Keratinocyte (primary cell): ENCODE results near the gene TOX3. TPM values are rescaled to one million over a fixed set of nuclear protein-coding genes. Genes with fewer than 3 reads are reported as not detected.

Experiments used
- DNase-seq: peaks from one replicate; pipeline ENCODE4 v3.0.0-alpha.2; 2011; ENCODE audit warnings: low read depth, missing footprints, low spot score
- FAIRE-seq: peaks from 2 replicates; lab custom pipeline; 2011; peaks lifted over from hg19 to GRCh38; lab: Jason Lieb, UNC
- H2AFZ ChIP-seq: 2 replicates; pipeline ENCODE4 v1.6.0; 2012; ENCODE audit warnings: low read length, control low read depth, inconsistent platforms; ENCODE audit not compliant: control insufficient read depth
- H3K27ac ChIP-seq: 2 replicates; pipeline ENCODE4 v1.5.1; 2011; ENCODE audit warnings: low read length; ENCODE audit not compliant: control insufficient read depth, insufficient read depth
- H3K27me3 ChIP-seq: 3 replicates; pipeline ENCODE4 v1.6.0; 2011; ENCODE audit warnings: low read length; ENCODE audit not compliant: control insufficient read depth, insufficient read depth; ENCODE audit errors: extremely low read depth
- H3K36me3 ChIP-seq, 2 experiments: 2 replicates in 1 of 2; 3 replicates in 1 of 2; pipeline ENCODE4 v1.5.1; 2011; ENCODE audit warnings: low read length in 2 of 2, mild to moderate bottlenecking in 1 of 2; ENCODE audit not compliant: control insufficient read depth in 2 of 2, insufficient read depth in 2 of 2; ENCODE audit errors: extremely low read depth in 1 of 2
- H3K4me1 ChIP-seq: 3 replicates; pipeline ENCODE4 v1.5.1; 2011; ENCODE audit warnings: low read length; ENCODE audit not compliant: control insufficient read depth, insufficient read depth; ENCODE audit errors: extremely low read depth
- H3K4me2 ChIP-seq: 3 replicates; pipeline ENCODE4 v1.6.0; 2011; ENCODE audit warnings: low read depth, low read length; ENCODE audit not compliant: control insufficient read depth, insufficient read depth; ENCODE audit errors: extremely low read depth
- H3K4me3 ChIP-seq, 3 experiments: fragments of 200-600 bp in 1 of 3; sonication (generic) in 1 of 3; 2 replicates in 2 of 3; 3 replicates in 1 of 3; pipeline ENCODE4 v1.5.1; 2011 to 2016; ENCODE audit warnings: low read length in 3 of 3, mild to moderate bottlenecking in 3 of 3, control low read depth in 2 of 3, inconsistent platforms in 1 of 3, low read depth in 1 of 3, mixed read lengths in 1 of 3, mixed run types in 1 of 3, moderate library complexity in 1 of 3; ENCODE audit not compliant: control insufficient read depth in 2 of 3, insufficient read depth in 2 of 3; ENCODE audit errors: extremely low read depth in 1 of 3
- H3K79me2 ChIP-seq: 2 replicates; pipeline ENCODE4 v1.6.0; 2012; ENCODE audit warnings: low read length; ENCODE audit not compliant: control insufficient read depth, insufficient read depth
- H3K9ac ChIP-seq: 3 replicates; pipeline ENCODE4 v1.6.0; 2011; ENCODE audit warnings: low read length; ENCODE audit not compliant: control insufficient read depth, insufficient read depth; ENCODE audit errors: extremely low read depth
- H3K9me1 ChIP-seq: 3 replicates; pipeline ENCODE4 v1.6.0; 2011; ENCODE audit warnings: low read length; ENCODE audit not compliant: control insufficient read depth, insufficient read depth; ENCODE audit errors: extremely low read depth
- H3K9me3 ChIP-seq: 2 replicates; pipeline ENCODE4 v1.5.1; 2012; ENCODE audit warnings: low read depth, low read length; ENCODE audit not compliant: control insufficient read depth
- H4K20me1 ChIP-seq: 3 replicates; pipeline ENCODE4 v1.6.0; 2011; ENCODE audit warnings: low read length; ENCODE audit not compliant: control insufficient read depth, insufficient read depth; ENCODE audit errors: extremely low read depth
- CTCF ChIP-seq, 3 experiments: IDR thresholded peaks in 1 of 3; conservative IDR thresholded peaks in 1 of 3; optimal IDR thresholded peaks in 1 of 3; 2 replicates in 2 of 3; 3 replicates in 1 of 3; pipeline versions ENCODE3 to v1.5.1; 2011; ENCODE audit warnings: low read length in 3 of 3, mild to moderate bottlenecking in 3 of 3, moderate library complexity in 2 of 3, control low read depth in 1 of 3, inconsistent platforms in 1 of 3; ENCODE audit not compliant: insufficient read depth in 2 of 3; ENCODE audit errors: extremely low read depth in 1 of 3
- EZH2 ChIP-seq: IDR thresholded peaks from one replicate; pipeline ENCODE4 v1.6.1; 2012; ENCODE audit warnings: inconsistent platforms, mild to moderate bottlenecking, low read length, moderate library complexity
- dilution Hi-C: fragments of 300-500 bp; cut with MboI; formaldehyde crosslinking; loops from one replicate; pipeline ENCODE4 v1.7.0; 2020; ENCODE audit warnings: low sequenced_read_pairs; ENCODE audit not compliant: extremely low pct_ligation_motif_present
- polyA plus RNA-seq, 5 experiments: library from polyadenylated mRNA; depleted of rRNA in 3 of 5; stranded (reverse) in 3 of 5; stranded (forward) in 1 of 5; unstranded in 1 of 5; fragments of >200 nt; gene quantifications; 1 replicate in 1 of 5; 2 replicates in 3 of 5; 3 replicates in 1 of 5; pipeline versions ENCODE4 v1.2.1 to v1.2.3, GENCODE V29; 2011 to 2012; ENCODE audit warnings: missing spikeins in 2 of 5, low read depth in 1 of 5, low replicate concordance in 1 of 5

The TOX3 gene
- polyA plus RNA-seq, 1 donor (not counting 4 experiments of a cell fraction or from before 2014, with no cell fraction given): not detected

DNA sequence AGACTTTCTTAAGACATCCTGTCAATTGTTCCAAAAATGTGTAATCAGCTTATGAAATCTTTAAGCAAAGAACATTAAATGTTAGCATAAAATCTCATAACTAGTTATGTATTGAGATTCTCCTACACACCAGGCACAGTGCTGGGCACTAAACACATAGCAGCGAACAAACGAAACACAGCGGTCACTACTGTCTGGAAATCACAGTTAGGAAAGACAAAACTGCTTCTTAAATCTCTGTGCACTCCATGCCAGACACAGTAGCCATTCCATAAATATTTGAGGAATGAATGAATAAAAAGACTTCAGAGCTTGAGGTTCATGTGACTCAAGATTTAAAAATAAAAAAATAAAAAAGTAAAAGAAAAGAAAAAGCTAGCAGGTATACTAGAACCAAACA is 20.1 kb downstream of the TOX3 start:
- FAIRE-seq: no peak

DNA sequence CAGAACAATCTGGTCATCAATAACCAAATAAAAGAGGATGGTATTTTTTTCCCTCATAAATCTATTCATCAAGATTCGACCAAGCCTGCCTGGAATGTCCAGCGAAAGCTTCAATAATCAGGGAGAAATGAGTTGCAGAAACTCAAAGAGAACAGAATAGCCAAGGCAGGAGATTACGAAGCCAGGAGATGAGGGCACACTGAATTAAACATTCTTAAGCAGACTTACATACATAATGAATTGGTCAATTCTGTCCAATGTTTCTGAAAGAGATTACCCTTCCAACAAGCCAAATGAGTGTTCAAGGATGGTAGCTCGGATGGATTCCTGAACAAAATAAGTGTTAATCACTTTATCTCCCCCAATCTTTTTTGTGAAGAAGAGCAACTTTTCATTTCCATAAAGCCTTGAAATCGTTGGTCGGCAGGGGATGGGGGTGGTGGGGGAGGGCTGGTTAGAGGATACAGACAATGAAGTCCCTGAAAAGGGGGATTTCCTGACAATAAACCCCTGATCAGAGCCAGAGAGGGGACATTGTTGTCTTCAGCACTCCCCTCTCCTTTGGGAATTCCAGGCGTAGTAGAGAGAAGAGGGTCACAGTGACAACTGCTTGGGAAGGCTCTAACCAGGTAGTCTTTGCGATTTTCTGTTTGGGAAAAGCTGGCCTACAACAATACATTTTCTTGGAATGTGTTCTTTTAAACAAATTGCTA is 20.7 kb downstream of the TOX3 start:
- Histone ChIP-seq H3K27ac (no peak overlapping the region), H3K27me3 (no peaks in the 10 kb centered on the region), H3K9me3 (no peaks in the 10 kb centered on the region), H3K9ac (no peak overlapping the region), H3K36me3 (no peaks in the 10 kb centered on the region), H3K4me3 (no peak overlapping the region), H4K20me1 (no peaks in the 10 kb centered on the region), H3K9me1 (no peaks in the 10 kb centered on the region), H3K79me2 (no peaks in the 10 kb centered on the region), H3K4me1 (no peaks in the 10 kb centered on the region), H3K4me2 (no peak overlapping the region), H2AFZ (no peak overlapping the region)
- dilution Hi-C loops: no loop called here
- TF ChIP-seq EZH2 (no peak), CTCF (optimal IDR thresholded peaks at IDR 0.05 in 1 of 3, IDR thresholded peaks at IDR 0.05 in 1 of 3, conservative IDR thresholded peaks at IDR 0.05 in 1 of 3; ENCODE audit: extremely low read depth in 1 of 3, insufficient read depth in 2 of 3, low read length in 3 of 3) (no peak)
- FAIRE-seq (no peak), DNase-seq (no peak)

More for the DNA sequence above, 20.1 kb downstream of the TOX3 start:
- Histone ChIP-seq H3K9me1 (no peaks in the 10 kb centered on the region), H3K9me3 (no peaks in the 10 kb centered on the region), H3K4me1 (no peaks in the 10 kb centered on the region), H3K36me3 (no peaks in the 10 kb centered on the region), H3K9ac (no peak overlapping the region), H3K79me2 (no peaks in the 10 kb centered on the region), H3K4me2 (no peak overlapping the region), H3K27me3 (no peaks in the 10 kb centered on the region), H3K4me3 (no peak overlapping the region), H2AFZ (no peak overlapping the region), H4K20me1 (no peaks in the 10 kb centered on the region), H3K27ac (no peak overlapping the region)
- TF ChIP-seq CTCF (optimal IDR thresholded peaks at IDR 0.05 in 1 of 3, IDR thresholded peaks at IDR 0.05 in 1 of 3, conservative IDR thresholded peaks at IDR 0.05 in 1 of 3; ENCODE audit: extremely low read depth in 1 of 3, insufficient read depth in 2 of 3, low read length in 3 of 3) (no peak), EZH2 (no peak)
- dilution Hi-C loops: no loop called here
- no peak for DNase-seq
